ENCODE data around the gene ACAD11. TPM values are rescaled to one million over a fixed set of nuclear protein-coding genes. Genes with fewer than 3 reads are reported as not detected.

The ACAD11 gene
- total RNA-seq, 1 donor from 2014 or later, result 21.8 TPM

DNA sequence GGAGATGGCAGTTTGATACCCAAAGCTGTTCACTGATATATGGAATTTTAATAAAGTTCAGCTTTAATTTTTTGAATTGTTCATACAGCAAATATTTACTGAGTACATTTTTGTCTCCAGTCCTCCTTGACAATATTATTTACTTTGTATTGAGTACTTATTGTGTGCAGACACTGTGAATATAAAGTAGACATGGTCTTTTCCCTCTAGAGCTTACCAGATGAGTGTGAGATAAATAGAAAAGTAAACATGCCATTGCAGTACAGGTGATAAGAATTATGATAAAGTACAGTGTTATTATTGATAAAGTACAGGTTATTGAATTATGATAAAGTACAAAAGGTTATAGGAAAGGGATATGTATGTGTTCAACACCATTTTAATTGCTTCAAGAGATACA is 2.6 kb upstream of the ACAD11 start:
- Mint-ChIP-seq H3K9me3 (no peaks in the 10 kb centered on the region), H3K27ac (no peak overlapping the region), H3K4me3 (no peak overlapping the region), H3K4me1 (peaks cover 25% of the 10 kb centered on the region), H3K27me3 (ENCODE audit: low read depth) (no peaks in the 10 kb centered on the region), H3K36me3 (no peaks in the 10 kb centered on the region)
- no peak for DNase-seq (ENCODE audit: low spot score in 2 of 2, unreplicated experiment in 2 of 2)
- TF ChIP-seq, protein P1, sequence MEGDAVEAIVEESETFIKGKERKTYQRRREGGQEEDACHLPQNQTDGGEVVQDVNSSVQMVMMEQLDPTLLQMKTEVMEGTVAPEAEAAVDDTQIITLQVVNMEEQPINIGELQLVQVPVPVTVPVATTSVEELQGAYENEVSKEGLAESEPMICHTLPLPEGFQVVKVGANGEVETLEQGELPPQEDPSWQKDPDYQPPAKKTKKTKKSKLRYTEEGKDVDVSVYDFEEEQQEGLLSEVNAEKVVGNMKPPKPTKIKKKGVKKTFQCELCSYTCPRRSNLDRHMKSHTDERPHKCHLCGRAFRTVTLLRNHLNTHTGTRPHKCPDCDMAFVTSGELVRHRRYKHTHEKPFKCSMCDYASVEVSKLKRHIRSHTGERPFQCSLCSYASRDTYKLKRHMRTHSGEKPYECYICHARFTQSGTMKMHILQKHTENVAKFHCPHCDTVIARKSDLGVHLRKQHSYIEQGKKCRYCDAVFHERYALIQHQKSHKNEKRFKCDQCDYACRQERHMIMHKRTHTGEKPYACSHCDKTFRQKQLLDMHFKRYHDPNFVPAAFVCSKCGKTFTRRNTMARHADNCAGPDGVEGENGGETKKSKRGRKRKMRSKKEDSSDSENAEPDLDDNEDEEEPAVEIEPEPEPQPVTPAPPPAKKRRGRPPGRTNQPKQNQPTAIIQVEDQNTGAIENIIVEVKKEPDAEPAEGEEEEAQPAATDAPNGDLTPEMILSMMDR (IDR thresholded peaks at IDR 0.05; ENCODE audit: unreplicated experiment), result no peak

DNA sequence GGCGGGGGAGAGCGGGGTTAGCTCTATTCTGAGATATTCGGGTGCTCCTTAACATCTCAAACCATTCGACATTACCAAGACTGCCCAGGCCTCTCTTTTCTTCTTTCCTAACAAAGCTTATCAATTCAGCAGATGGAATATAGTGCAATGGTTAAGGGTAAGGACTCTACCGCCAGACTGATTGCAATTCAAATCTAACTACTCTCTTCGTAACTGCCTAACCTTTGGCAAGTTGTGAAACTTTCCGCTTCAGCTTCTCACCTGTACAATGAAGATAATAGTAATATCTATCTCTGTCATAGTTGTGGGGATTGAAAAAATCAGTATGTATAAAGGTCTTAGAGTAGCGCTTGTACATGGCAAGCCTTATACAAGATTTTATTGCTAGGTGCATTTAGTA is 1.5 kb upstream of the ACAD11 start:
- Mint-ChIP-seq H3K27ac (peak overlapping the region; percentile 94), H3K36me3 (no peaks in the 10 kb centered on the region)
- TF ChIP-seq, protein P1 (IDR thresholded peaks at IDR 0.05; ENCODE audit: unreplicated experiment), result no peak

DNA sequence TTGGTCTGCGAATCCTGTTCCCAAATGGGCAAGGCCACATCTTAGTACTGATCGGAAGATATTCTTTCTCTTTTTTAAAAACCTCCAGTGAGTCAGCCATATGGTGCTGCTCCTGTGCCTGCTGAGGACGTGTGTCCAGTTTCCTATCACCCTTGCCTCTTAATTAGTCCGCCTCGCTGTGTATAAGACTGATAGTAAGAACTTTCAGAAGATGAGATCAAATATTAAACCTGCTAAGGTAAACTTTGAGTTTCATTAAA is 1.1 kb upstream of the ACAD11 start:
- Mint-ChIP-seq H3K4me3 (peak overlapping the region; percentile 95), H3K36me3 (no peaks in the 10 kb centered on the region), H3K27me3 (ENCODE audit: low read depth) (no peaks in the 10 kb centered on the region), H3K27ac (peak overlapping the region; percentile 94), H3K9me3 (no peaks in the 10 kb centered on the region), H3K4me1 (peaks cover 27% of the 10 kb centered on the region)
- TF ChIP-seq, protein P1 (IDR thresholded peaks at IDR 0.05; ENCODE audit: unreplicated experiment), result no peak
- no peak for DNase-seq (ENCODE audit: low spot score in 2 of 2, unreplicated experiment in 2 of 2)

More for the DNA sequence above, 1.5 kb upstream of the ACAD11 start:
- peaks cover 27% of the 10 kb centered on the region for H3K4me1 Mint-ChIP-seq
- no peak for DNase-seq (ENCODE audit: low spot score in 2 of 2, unreplicated experiment in 2 of 2)
- H3K9me3 Mint-ChIP-seq, result no peaks in the 10 kb centered on the region
- H3K27me3 Mint-ChIP-seq (ENCODE audit: low read depth), result no peaks in the 10 kb centered on the region
- peak overlapping the region; percentile 95 for H3K4me3 Mint-ChIP-seq

DNA sequence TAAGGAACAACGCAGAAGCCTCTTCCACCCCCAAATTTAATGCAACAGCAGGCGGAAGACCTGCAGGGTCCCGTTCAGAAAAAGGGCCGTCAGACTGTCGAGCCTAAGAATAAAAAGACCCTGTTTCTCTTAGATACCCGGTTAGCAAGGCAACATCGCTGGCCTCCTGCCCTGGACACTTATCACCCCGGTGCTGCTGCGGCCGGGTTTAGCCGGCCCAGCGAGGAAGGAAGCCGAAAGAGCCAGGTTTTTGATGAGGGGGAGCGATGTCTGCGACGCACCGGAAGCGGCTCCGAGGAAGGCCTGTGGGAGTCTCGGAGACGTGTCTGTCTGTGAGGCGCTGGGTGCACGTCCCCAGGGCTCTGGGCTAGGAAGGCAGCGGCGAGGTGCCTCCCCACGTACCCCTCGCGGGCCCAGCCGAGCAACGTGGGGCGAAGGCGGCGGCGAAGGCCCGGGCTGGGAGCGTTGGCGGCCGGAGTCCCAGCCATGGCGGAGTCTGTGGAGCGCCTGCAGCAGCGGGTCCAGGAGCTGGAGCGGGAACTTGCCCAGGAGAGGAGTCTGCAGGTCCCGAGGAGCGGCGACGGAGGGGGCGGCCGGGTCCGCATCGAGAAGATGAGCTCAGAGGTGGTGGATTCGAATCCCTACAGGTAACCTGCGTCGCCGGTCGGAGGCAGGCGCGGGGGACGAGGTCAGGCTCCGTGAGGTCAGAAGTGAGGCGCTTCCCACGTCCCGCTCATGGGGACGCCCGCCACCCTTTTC is 622 bp upstream of the ACAD11 start, which contains the start of gene UBA5:
Gene UBA5, plus strand, starts transcription at position 278 of the 759 bp plus-strand sequence. Its CDS starts 209 bp downstream, at position 487.
- no peaks in the 10 kb centered on the region for H3K36me3 Mint-ChIP-seq
- peak within 1 kb of the TSS; percentile 95 for H3K4me3 Mint-ChIP-seq
- H3K27ac Mint-ChIP-seq, result peak within 1 kb of the TSS; percentile 94

DNA sequence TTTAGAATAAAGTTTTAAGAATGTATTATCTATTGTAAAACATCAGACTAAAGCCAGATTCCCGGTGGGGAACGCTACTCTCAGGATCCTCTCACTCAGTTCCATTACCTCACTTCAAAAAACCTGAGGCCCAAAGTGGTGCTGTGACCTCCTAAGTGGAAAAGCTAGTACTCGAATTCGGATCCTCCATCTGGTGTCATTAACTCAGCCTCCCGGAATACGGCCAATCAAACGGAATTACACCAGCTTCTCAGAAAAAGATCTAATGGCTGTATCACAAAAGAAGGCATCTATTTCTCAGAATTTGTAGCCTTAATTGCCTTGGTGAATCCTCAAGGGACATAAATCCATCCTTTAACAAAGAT is 627 bp downstream of the ACAD11 start:
- no peaks in the 10 kb centered on the region for H3K27me3 Mint-ChIP-seq (ENCODE audit: low read depth)
- TF ChIP-seq, protein P1 (IDR thresholded peaks at IDR 0.05; ENCODE audit: unreplicated experiment), result no peak
- peak overlapping the region; percentile 95 for H3K4me3 Mint-ChIP-seq
- no peak for DNase-seq (ENCODE audit: low spot score in 2 of 2, unreplicated experiment in 2 of 2)
- no peaks in the 10 kb centered on the region for H3K9me3 Mint-ChIP-seq
- H3K36me3 Mint-ChIP-seq, result no peaks in the 10 kb centered on the region
- peak overlapping the region; percentile 94 for H3K27ac Mint-ChIP-seq
- peaks cover 27% of the 10 kb centered on the region for H3K4me1 Mint-ChIP-seq

More for the DNA sequence above, 622 bp upstream of the ACAD11 start, which contains the start of gene UBA5:
- TF ChIP-seq, protein P1 (IDR thresholded peaks at IDR 0.05; ENCODE audit: unreplicated experiment), result no peak
- H3K27me3 Mint-ChIP-seq (ENCODE audit: low read depth), result no peaks in the 10 kb centered on the region
- H3K9me3 Mint-ChIP-seq, result no peaks in the 10 kb centered on the region
- peak in 1 of 2 experiments; percentile 65 for DNase-seq (ENCODE audit: low spot score in 2 of 2, unreplicated experiment in 2 of 2)
- H3K4me1 Mint-ChIP-seq, result peaks cover 27% of the 10 kb centered on the region

Data from mesothelial cell of epicardium (in vitro differentiated cells).